ENCODE data around the gene KRT16. TPM values are rescaled to one million over a fixed set of nuclear protein-coding genes. Genes with fewer than 3 reads are reported as not detected.

The KRT16 gene
- total and polyA plus RNA-seq, 4 donors = 0.30 to 15.7 (median 3.8) TPM

DNA sequence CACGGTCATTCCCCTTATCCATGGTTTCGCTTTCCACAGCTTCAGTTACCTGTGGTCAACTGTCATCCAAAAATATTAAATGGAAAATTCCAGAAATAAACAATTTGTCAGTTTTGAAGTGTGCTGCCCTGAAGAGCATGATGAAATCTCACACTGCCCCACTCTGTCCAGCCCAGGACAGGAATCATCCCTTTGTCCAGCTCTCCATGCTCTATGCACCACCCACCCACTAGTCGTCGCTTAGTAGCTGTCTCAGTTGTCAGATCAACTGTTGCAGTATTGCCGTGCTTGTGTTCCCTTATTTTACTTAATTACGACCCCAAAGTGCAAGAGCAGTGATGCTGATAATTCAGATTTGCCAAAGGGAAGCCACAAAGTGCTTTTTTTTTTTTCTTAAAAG lies 51.0 kb downstream of the KRT16 start:
- no peaks in the 10 kb centered on the region for H3K36me3 ChIP-seq (ENCODE audit: control insufficient read depth in 1 of 2, insufficient read depth in 2 of 2, low read length in 1 of 2)
- ATAC-seq (ENCODE audit: low FRiP score) (no peak), DNase-seq (no peak)
- H3K27me3 ChIP-seq (ENCODE audit: control insufficient read depth in 1 of 2, insufficient read depth in 2 of 2, low read length in 1 of 2) = no peaks in the 10 kb centered on the region
- intact Hi-C loops (cut with DNase I) = no loop called here
- WGBS, 2 donors = 83 to 88% methylated on average over 6 of the region's 6 CpGs
- no peak overlapping the region for H3K27ac ChIP-seq (ENCODE audit: low read depth in 1 of 2, low read length in 2 of 2)
- H3K4me3 ChIP-seq (ENCODE audit: low read length in 2 of 2) = no peak overlapping the region
- H3K4me1 ChIP-seq (ENCODE audit: control insufficient read depth in 1 of 2, insufficient read depth in 2 of 2, low read length in 2 of 2) = no peaks in the 10 kb centered on the region
- H3K9me3 ChIP-seq (ENCODE audit: control insufficient read depth, low read length) = no peaks in the 10 kb centered on the region

Other genes starting within 250 kb of the KRT16 start
- not detected for gene KRT33B, start 243.0 kb downstream of the KRT16 start, total RNA-seq
- not detected for gene KRT33B, start 243.0 kb downstream of the KRT16 start, polyA plus RNA-seq
- gene KRT34, start 230.5 kb downstream of the KRT16 start, total RNA-seq = not detected
- gene KRT34, start 230.5 kb downstream of the KRT16 start, polyA plus RNA-seq = not detected
- not detected for gene KRT31, start 215.2 kb downstream of the KRT16 start, total RNA-seq
- gene KRT31, start 215.2 kb downstream of the KRT16 start, polyA plus RNA-seq = not detected
- not detected for gene KRT37, start 188.2 kb downstream of the KRT16 start, total RNA-seq
- gene KRT37, start 188.2 kb downstream of the KRT16 start, polyA plus RNA-seq = not detected
- not detected for gene KRT38, start 171.8 kb downstream of the KRT16 start, total RNA-seq
- gene KRT38, start 171.8 kb downstream of the KRT16 start, polyA plus RNA-seq = not detected
- not detected for gene KRT32, start 145.4 kb downstream of the KRT16 start, total RNA-seq
- not detected for gene KRT32, start 145.4 kb downstream of the KRT16 start, polyA plus RNA-seq
- gene KRT35, start 131.6 kb downstream of the KRT16 start, total RNA-seq = not detected
- not detected for gene KRT35, start 131.6 kb downstream of the KRT16 start, polyA plus RNA-seq
- gene KRT36, start 122.9 kb downstream of the KRT16 start, total RNA-seq = not detected
- gene KRT36, start 122.9 kb downstream of the KRT16 start, polyA plus RNA-seq = under 1 TPM in 1 of 2 donors, not detected in 1; 0.50 TPM
- gene KRT13, start 107.2 kb downstream of the KRT16 start, total RNA-seq = not detected
- gene KRT13, start 107.2 kb downstream of the KRT16 start, polyA plus RNA-seq = 10 to 100 TPM; 11.4 to 38.3 TPM
- gene KRT15, start 93.9 kb downstream of the KRT16 start, total RNA-seq = not detected
- 1 to 10 TPM in 1 of 2 donors, under 1 TPM in 1; 0.56 to 1.9 TPM for gene KRT15, start 93.9 kb downstream of the KRT16 start, polyA plus RNA-seq
- gene KRT19, start 84.5 kb downstream of the KRT16 start, total RNA-seq = 1 to 10 TPM; 1.3 to 5.7 TPM
- 100 to 1,000 TPM in 1 of 2 donors, 1 to 10 TPM in 1; 3.1 to 135 TPM for gene KRT19, start 84.5 kb downstream of the KRT16 start, polyA plus RNA-seq
- not detected for gene KRT9, start 40.7 kb downstream of the KRT16 start, total RNA-seq
- gene KRT9, start 40.7 kb downstream of the KRT16 start, polyA plus RNA-seq = under 1 TPM in 1 of 2 donors, not detected in 1; 0.18 TPM
- gene KRT14, start 25.9 kb downstream of the KRT16 start, total RNA-seq = 1 to 10 TPM in 1 of 2 donors, under 1 TPM in 1; 0.30 to 1.2 TPM
- 10 to 100 TPM in 1 of 2 donors, 1 to 10 TPM in 1; 4.4 to 46.7 TPM for gene KRT14, start 25.9 kb downstream of the KRT16 start, polyA plus RNA-seq
- 1 to 10 TPM; 3.8 to 5.5 TPM for gene KRT17, start 11.8 kb upstream of the KRT16 start, total RNA-seq
- 100 to 1,000 TPM in 1 of 2 donors, 10 to 100 TPM in 1; 33.2 to 126 TPM for gene KRT17, start 11.8 kb upstream of the KRT16 start, polyA plus RNA-seq
- 100 to 1,000 TPM; 582 to 726 TPM for gene EIF1, start 76.1 kb upstream of the KRT16 start, total RNA-seq
- gene EIF1, start 76.1 kb upstream of the KRT16 start, polyA plus RNA-seq = 100 to 1,000 TPM; 372 to 801 TPM
- not detected for gene GAST, start 99.6 kb upstream of the KRT16 start, total RNA-seq
- not detected for gene GAST, start 99.6 kb upstream of the KRT16 start, polyA plus RNA-seq
- gene HAP1, start 121.9 kb upstream of the KRT16 start, total RNA-seq = under 1 TPM in 1 of 2 donors, not detected in 1; 0.06 TPM
- not detected for gene HAP1, start 121.9 kb upstream of the KRT16 start, polyA plus RNA-seq
- gene JUP, start 173.9 kb upstream of the KRT16 start, total RNA-seq = 10 to 100 TPM; 35.7 to 41.0 TPM
- gene JUP, start 173.9 kb upstream of the KRT16 start, polyA plus RNA-seq = 10 to 100 TPM; 48.3 to 64.3 TPM
- gene P3H4, start 199.2 kb upstream of the KRT16 start, total RNA-seq = 10 to 100 TPM; 14.4 to 19.6 TPM
- gene P3H4, start 199.2 kb upstream of the KRT16 start, polyA plus RNA-seq = 10 to 100 TPM; 10.5 to 15.1 TPM
- 100 to 1,000 TPM; 140 to 172 TPM for gene FKBP10, start 200.2 kb upstream of the KRT16 start, total RNA-seq
- 100 to 1,000 TPM in 1 of 2 donors, 10 to 100 TPM in 1; 70.5 to 260 TPM for gene FKBP10, start 200.2 kb upstream of the KRT16 start, polyA plus RNA-seq
- gene NT5C3B, start 223.5 kb upstream of the KRT16 start, total RNA-seq = 10 to 100 TPM; 43.5 to 64.3 TPM
- gene NT5C3B, start 223.5 kb upstream of the KRT16 start, polyA plus RNA-seq = 100 to 1,000 TPM; 100 to 155 TPM
- under 1 TPM; 0.36 TPM for gene KLHL10, start 225.1 kb upstream of the KRT16 start, total RNA-seq
- gene KLHL10, start 225.1 kb upstream of the KRT16 start, polyA plus RNA-seq = under 1 TPM in 1 of 2 donors, not detected in 1; 0.97 TPM

Data from aorta (tissue), 5 donors.